Stimulated activated CD8-positive, alpha-beta memory T cell treated with anti-CD3 and anti-CD28 coated beads, Interleukin-4, amount 100 ng/mL, for 4 hours (primary cell): ENCODE data around the gene THG1L.
"Not testable (repeated sequence)": the region's sequence is repeated elsewhere in the genome, so short reads cannot be mapped to it uniquely, and the experiment has no call there.

ENCODE experiments used
- DNase-seq, 2 donors: peaks; one replicate each; pipeline ENCODE4 v3.0.0-alpha.2; 2020; ENCODE audit warnings: low read depth in 2 of 2, low spot score in 1 of 2

The THG1L gene

GRCh38 chr5:157731272-157732129 lies at the start of gene THG1L:
Gene THG1L (plus strand): TSS chr5:157731420. CDS start chr5:157731441, 21 bp downstream.
- DNase-seq, result peak; percentile 96 to 98

GRCh38 chr5:157682257-157682656 lies 49.0 kb upstream of the THG1L start:
- no peak for DNase-seq

GRCh38 chr5:157686276-157687197 lies 44.7 kb upstream of the THG1L start:
- DNase-seq, result not testable (repeated sequence)

GRCh38 chr5:157687198-157687554 lies 44.0 kb upstream of the THG1L start:
- no peak for DNase-seq

- DNase-seq, result no peak
Observed at GRCh38 chr5:157689942-157690689, 41.1 kb upstream of the THG1L start.

- no peak for DNase-seq
Observed at GRCh38 chr5:157690690-157691433, 40.4 kb upstream of the THG1L start.

- not testable (repeated sequence) for DNase-seq
Observed at GRCh38 chr5:157693816-157694215, 37.4 kb upstream of the THG1L start.

- not testable (repeated sequence) for DNase-seq
Observed at GRCh38 chr5:157696154-157696553, 35.1 kb upstream of the THG1L start.

- DNase-seq, result not testable (repeated sequence)
Observed at GRCh38 chr5:157698674-157699073, 32.5 kb upstream of the THG1L start.

GRCh38 chr5:157703736-157704135 lies 27.5 kb upstream of the THG1L start:
- no peak for DNase-seq

GRCh38 chr5:157708866-157709265 lies 22.4 kb upstream of the THG1L start:
- no peak for DNase-seq

GRCh38 chr5:157709346-157709745 lies 21.9 kb upstream of the THG1L start:
- DNase-seq, result no peak

GRCh38 chr5:157710431-157710830 lies 20.8 kb upstream of the THG1L start:
- no peak for DNase-seq

GRCh38 chr5:157710882-157711281 lies 20.3 kb upstream of the THG1L start:
- DNase-seq, result no peak

- DNase-seq, result no peak
Observed at GRCh38 chr5:157713830-157714595, 17.2 kb upstream of the THG1L start.

GRCh38 chr5:157714596-157714864 lies 16.7 kb upstream of the THG1L start:
- no peak for DNase-seq

- DNase-seq, result no peak
Observed at GRCh38 chr5:157718519-157718918, 12.7 kb upstream of the THG1L start.

- DNase-seq, result no peak
Observed at GRCh38 chr5:157719245-157719644, 12.0 kb upstream of the THG1L start.

GRCh38 chr5:157721159-157721558 lies 10.1 kb upstream of the THG1L start:
- DNase-seq, result no peak

GRCh38 chr5:157722895-157723294 lies 8.3 kb upstream of the THG1L start:
- not testable (repeated sequence) for DNase-seq
